ENCODE data around the gene OTOG. TPM values are rescaled to one million over a fixed set of nuclear protein-coding genes. Genes with fewer than 3 reads are reported as not detected.

The OTOG gene
- total and polyA plus RNA-seq, 9 donors = not detected

DNA sequence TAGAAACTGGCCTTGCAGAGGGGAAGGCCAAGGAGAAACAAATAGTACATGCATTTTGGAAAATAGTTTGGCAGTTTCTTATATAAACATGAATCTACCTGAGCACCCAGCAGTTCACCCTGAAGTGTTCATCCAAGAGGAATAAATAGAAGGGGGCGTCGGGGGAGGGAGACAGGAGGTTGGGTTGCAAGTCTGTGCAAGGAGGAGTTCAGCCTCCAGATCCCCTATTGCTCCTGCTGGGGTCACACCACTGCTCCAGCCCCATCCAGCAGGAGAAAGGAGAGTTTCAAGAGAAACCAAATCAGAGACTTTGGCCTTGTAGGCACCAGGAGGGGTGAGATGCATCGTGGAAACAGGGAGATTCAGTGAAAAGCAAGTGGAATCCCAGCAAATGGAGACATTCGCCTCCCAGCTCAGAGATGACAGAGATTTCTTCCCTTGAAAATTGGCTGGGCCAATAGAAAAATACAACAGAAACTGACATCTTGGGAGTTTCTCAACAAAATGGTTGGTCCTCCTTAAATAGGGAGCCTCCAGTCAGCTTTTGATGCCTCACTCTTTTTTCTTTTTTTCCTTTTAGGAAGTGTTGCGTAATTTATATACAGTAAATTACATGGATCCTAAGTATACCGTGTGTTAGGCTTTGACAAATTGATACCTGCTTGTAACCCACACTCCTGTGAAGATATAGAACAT lies 34.1 kb downstream of the OTOG start:
- intact Hi-C loops (cut with DNase I) = no loop called here
- TF ChIP-seq POLR2A (IDR thresholded peaks at IDR 0.05) (no peak), EP300 (IDR thresholded peaks at IDR 0.05) (no peak)
- TF ChIP-seq, protein P1, sequence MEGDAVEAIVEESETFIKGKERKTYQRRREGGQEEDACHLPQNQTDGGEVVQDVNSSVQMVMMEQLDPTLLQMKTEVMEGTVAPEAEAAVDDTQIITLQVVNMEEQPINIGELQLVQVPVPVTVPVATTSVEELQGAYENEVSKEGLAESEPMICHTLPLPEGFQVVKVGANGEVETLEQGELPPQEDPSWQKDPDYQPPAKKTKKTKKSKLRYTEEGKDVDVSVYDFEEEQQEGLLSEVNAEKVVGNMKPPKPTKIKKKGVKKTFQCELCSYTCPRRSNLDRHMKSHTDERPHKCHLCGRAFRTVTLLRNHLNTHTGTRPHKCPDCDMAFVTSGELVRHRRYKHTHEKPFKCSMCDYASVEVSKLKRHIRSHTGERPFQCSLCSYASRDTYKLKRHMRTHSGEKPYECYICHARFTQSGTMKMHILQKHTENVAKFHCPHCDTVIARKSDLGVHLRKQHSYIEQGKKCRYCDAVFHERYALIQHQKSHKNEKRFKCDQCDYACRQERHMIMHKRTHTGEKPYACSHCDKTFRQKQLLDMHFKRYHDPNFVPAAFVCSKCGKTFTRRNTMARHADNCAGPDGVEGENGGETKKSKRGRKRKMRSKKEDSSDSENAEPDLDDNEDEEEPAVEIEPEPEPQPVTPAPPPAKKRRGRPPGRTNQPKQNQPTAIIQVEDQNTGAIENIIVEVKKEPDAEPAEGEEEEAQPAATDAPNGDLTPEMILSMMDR (IDR thresholded peaks at IDR 0.05) = no peak
- no peak for DNase-seq
- 65 to 79% (median 71%) methylated on average over 6 of the region's 6 CpGs for WGBS, 3 donors
- Histone ChIP-seq H3K27ac (no peak overlapping the region), H3K9me3 (no peaks in the 10 kb centered on the region), H3K27me3 (no peaks in the 10 kb centered on the region), H3K4me1 (ENCODE audit: insufficient read depth) (no peaks in the 10 kb centered on the region), H3K36me3 (no peaks in the 10 kb centered on the region), H3K4me3 (no peak overlapping the region)

DNA sequence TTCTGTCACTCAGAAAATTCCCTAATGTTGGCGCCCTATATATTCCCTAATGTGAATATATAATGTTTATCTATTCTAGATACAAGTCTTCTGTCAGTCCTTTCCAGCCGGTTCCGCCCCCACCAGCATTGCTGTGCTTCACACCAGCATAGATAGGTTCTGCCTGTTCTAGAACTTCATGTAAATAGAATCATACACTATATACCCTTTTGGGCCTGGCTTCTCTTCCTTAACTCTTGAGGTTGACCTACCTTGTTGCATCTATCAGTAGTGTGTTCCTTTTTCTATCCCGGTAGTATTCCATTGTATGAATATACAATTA lies 34.6 kb downstream of the OTOG start:
- WGBS, 3 donors = 89 to 93% (median 91%) methylated on average over 4 of the region's 4 CpGs
- Histone ChIP-seq H3K4me3 (no peak overlapping the region), H3K27ac (no peak overlapping the region), H3K4me1 (ENCODE audit: insufficient read depth) (no peaks in the 10 kb centered on the region), H3K9me3 (no peaks in the 10 kb centered on the region), H3K36me3 (no peaks in the 10 kb centered on the region), H3K27me3 (no peaks in the 10 kb centered on the region)
- intact Hi-C loops (cut with DNase I) = no loop called here
- TF ChIP-seq, protein P1 (IDR thresholded peaks at IDR 0.05) = no peak
- TF ChIP-seq EP300 (IDR thresholded peaks at IDR 0.05) (no peak), POLR2A (IDR thresholded peaks at IDR 0.05) (no peak)
- DNase-seq = peak in 1 of 5 donors; percentile 2

DNA sequence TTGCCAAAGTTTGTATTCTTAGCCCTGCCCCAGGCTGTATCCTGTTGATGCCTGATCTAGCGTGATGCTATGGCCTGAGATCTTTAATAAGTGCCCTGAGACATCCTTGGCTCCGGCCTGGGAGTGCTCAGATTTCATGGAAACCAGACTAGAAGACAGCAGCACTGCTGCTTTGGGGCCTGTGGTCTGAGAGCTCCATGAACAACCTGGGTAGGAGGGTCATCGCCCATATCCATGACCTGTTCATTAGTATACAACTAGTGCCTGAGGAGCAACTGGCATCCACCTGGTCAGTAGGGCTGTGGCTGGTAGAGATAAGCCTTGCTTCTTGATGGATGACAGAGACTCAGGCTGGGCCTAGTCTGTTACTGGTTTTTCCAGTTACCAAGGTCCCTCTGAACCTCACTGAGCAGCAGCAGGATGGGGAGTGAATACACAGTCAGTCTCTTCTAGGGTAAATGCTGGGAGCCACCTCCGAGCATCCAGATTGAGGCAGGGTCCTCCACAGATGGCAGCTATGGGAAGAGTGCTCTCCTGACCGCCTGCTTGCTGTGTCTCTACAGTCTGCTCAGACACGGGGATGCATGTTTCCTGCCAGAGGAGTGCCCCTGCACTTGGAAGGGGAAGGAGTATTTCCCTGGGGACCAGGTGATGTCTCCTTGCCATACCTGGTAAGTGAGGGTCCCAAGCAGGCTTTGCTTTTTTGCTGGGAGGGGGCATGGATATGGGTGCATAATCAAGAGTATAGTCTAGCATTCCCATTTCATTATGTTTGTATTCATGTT lies 39.0 kb downstream of the OTOG start:
- WGBS, 3 donors = 67 to 77% (median 76%) methylated on average over 6 of the region's 6 CpGs
- H3K4me1 ChIP-seq (ENCODE audit: insufficient read depth) = no peaks in the 10 kb centered on the region
- intact Hi-C loops (cut with DNase I) = no loop called here
- no peak overlapping the region for H3K4me3 ChIP-seq
- H3K36me3 ChIP-seq = no peaks in the 10 kb centered on the region
- no peaks in the 10 kb centered on the region for H3K27me3 ChIP-seq
- no peaks in the 10 kb centered on the region for H3K9me3 ChIP-seq
- TF ChIP-seq, protein P1 (IDR thresholded peaks at IDR 0.05) = no peak
- TF ChIP-seq POLR2A (IDR thresholded peaks at IDR 0.05) = no peak
- TF ChIP-seq EP300 (IDR thresholded peaks at IDR 0.05) = no peak
- H3K27ac ChIP-seq = no peak overlapping the region
- DNase-seq = no peak

DNA sequence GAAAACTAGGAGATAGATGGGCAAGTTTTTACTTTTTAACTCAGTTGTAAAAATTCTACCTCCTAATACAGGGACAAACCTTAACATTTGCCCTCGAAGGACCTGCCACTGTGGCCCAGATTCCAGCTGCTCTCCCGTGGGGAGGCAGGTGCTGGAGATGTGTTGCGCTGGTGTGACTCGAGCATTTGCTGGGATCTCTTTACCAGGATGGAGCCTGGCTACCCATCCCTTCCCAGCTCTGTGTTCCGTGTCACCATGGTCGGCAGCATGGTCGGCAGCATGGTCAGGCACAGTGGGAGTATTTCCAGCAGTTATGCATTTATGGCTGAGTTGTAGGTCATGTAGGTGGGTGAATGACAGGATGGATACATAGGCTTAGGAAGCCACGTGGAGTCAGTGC lies 41.1 kb downstream of the OTOG start:
- WGBS, 3 donors = 78 to 83% (median 78%) methylated on average over 8 of the region's 8 CpGs

DNA sequence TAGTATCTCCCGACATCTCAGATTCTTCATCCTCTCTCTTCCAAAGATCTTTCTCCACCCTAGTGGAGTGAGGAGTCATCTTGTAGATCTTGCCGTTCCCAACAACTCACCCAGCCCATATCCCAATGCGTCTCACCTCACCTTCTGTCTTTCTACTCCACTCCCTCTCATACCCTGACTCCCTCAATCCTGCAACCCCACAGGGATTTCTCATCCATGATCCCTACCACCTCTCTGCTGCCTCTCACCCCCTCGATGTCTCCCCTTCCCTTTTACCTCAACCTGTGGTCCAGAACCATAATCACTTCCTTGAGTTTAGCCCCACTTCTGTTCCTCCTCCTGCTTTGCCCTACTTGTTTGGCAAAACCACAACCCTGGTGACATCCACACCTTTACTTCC lies 41.7 kb downstream of the OTOG start:
- Histone ChIP-seq H3K27ac (no peak overlapping the region), H3K27me3 (no peaks in the 10 kb centered on the region), H3K4me1 (ENCODE audit: insufficient read depth) (no peaks in the 10 kb centered on the region), H3K9me3 (no peaks in the 10 kb centered on the region), H3K36me3 (no peaks in the 10 kb centered on the region), H3K4me3 (no peak overlapping the region)
- TF ChIP-seq EP300 (IDR thresholded peaks at IDR 0.05) = no peak
- no peak for TF ChIP-seq POLR2A (IDR thresholded peaks at IDR 0.05)
- TF ChIP-seq, protein P1 (IDR thresholded peaks at IDR 0.05) = no peak
- 86 to 89% (median 86%) methylated on average over 4 of the region's 4 CpGs for WGBS, 3 donors
- intact Hi-C loops (cut with DNase I) = no loop called here
- no peak for DNase-seq

More for the DNA sequence above, 41.1 kb downstream of the OTOG start:
- H3K36me3 ChIP-seq = no peaks in the 10 kb centered on the region
- no peak for DNase-seq
- no peak overlapping the region for H3K27ac ChIP-seq
- H3K9me3 ChIP-seq = no peaks in the 10 kb centered on the region
- TF ChIP-seq POLR2A (IDR thresholded peaks at IDR 0.05) = no peak
- H3K4me1 ChIP-seq (ENCODE audit: insufficient read depth) = no peaks in the 10 kb centered on the region
- intact Hi-C loops (cut with DNase I) = no loop called here
- H3K4me3 ChIP-seq = no peak overlapping the region
- H3K27me3 ChIP-seq = no peaks in the 10 kb centered on the region

All from ovary (tissue), 9 donors.